Measurements from ENCODE around the gene ANGPT4.
"Not testable (repeated sequence)": the region's sequence is repeated elsewhere in the genome, so short reads cannot be mapped to it uniquely, and the experiment has no call there.

Gene ANGPT4

GRCh38 chr20:868279-868678, 47.9 kb downstream of the ANGPT4 start:
- Histone ChIP-seq H3K36me3 (no peaks in the 10 kb centered on the region), H3K4me2 (no peak overlapping the region), H3K9ac (no peak overlapping the region), H3K27ac (no peak overlapping the region), H4K20me1 (no peaks in the 10 kb centered on the region), H3K27me3 (no peaks in the 10 kb centered on the region), H3K4me1 (no peaks in the 10 kb centered on the region), H3K9me3 (no peaks in the 10 kb centered on the region), H3K4me3 (no peak overlapping the region)
- no peak for TF ChIP-seq Cebpa-rat (IDR thresholded peaks at IDR 0.05)

- no peak overlapping the region for H3K9ac ChIP-seq
- H3K36me3 ChIP-seq, result no peaks in the 10 kb centered on the region
- no peaks in the 10 kb centered on the region for H3K27me3 ChIP-seq
- no peak overlapping the region for H3K4me3 ChIP-seq
- H4K20me1 ChIP-seq, result 0 out of 2 replicates have a peak, but pooled peaks cover 6% of the 10 kb centered on the region
- TF ChIP-seq Cebpa-rat (IDR thresholded peaks at IDR 0.05), result no peak
- H3K4me2 ChIP-seq, result no peak overlapping the region
- peaks cover 3% of the 10 kb centered on the region for H3K4me1 ChIP-seq
- H3K9me3 ChIP-seq, result no peaks in the 10 kb centered on the region
- H3K27ac ChIP-seq, result no peak overlapping the region
These were observed 50.7 kb downstream of the ANGPT4 start for GRCh38 chr20:865440-865839.

GRCh38 chr20:860891-861290, 55.2 kb downstream of the ANGPT4 start:
- H3K9me3 ChIP-seq, result no peaks in the 10 kb centered on the region
- TF ChIP-seq Cebpa-rat (IDR thresholded peaks at IDR 0.05), result no peak
- no peak overlapping the region for H3K4me2 ChIP-seq
- no peak overlapping the region for H3K27ac ChIP-seq
- H4K20me1 ChIP-seq, result peaks cover 19% of the 10 kb centered on the region; the same call in 1 of the 2 replicates
- 0 out of 2 replicates have a peak, but pooled peaks cover 6% of the 10 kb centered on the region for H3K36me3 ChIP-seq
- H3K4me1 ChIP-seq, result peaks cover 30% of the 10 kb centered on the region
- no peaks in the 10 kb centered on the region for H3K27me3 ChIP-seq
- no peak overlapping the region for H3K9ac ChIP-seq
- H3K4me3 ChIP-seq, result no peak overlapping the region

- Histone ChIP-seq H3K9ac (no peak overlapping the region), H3K4me2 (peak overlapping the region; percentile 57), H3K9me3 (no peaks in the 10 kb centered on the region), H3K27me3 (no peaks in the 10 kb centered on the region), H3K4me3 (no peak overlapping the region), H3K27ac (no peak overlapping the region), H3K4me1 (peaks cover 41% of the 10 kb centered on the region), H3K36me3 (0 out of 2 replicates have a peak, but pooled peaks cover 6% of the 10 kb centered on the region), H4K20me1 (peaks cover 30% of the 10 kb centered on the region)
- no peak for TF ChIP-seq Cebpa-rat (IDR thresholded peaks at IDR 0.05)
These were observed 56.3 kb downstream of the ANGPT4 start for GRCh38 chr20:859751-860231.

GRCh38 chr20:858011-858410, 58.1 kb downstream of the ANGPT4 start:
- H4K20me1 ChIP-seq, result peaks cover 48% of the 10 kb centered on the region
- TF ChIP-seq Cebpa-rat (IDR thresholded peaks at IDR 0.05), result no peak
- 0 out of 2 replicates have a peak, but pooled peaks cover 13% of the 10 kb centered on the region for H3K36me3 ChIP-seq
- no peak overlapping the region for H3K4me3 ChIP-seq
- no peak overlapping the region for H3K9ac ChIP-seq
- peaks cover 55% of the 10 kb centered on the region for H3K4me1 ChIP-seq
- H3K9me3 ChIP-seq, result no peaks in the 10 kb centered on the region
- H3K4me2 ChIP-seq, result no peak overlapping the region
- H3K27ac ChIP-seq, result no peak overlapping the region
- no peaks in the 10 kb centered on the region for H3K27me3 ChIP-seq

GRCh38 chr20:856361-856775, 59.8 kb downstream of the ANGPT4 start:
- H3K36me3 ChIP-seq, result peaks cover 26% of the 10 kb centered on the region; the same call in 1 of the 2 replicates
- H3K9me3 ChIP-seq, result no peaks in the 10 kb centered on the region
- peaks cover 55% of the 10 kb centered on the region for H3K4me1 ChIP-seq
- H3K4me3 ChIP-seq, result no peak overlapping the region
- H3K4me2 ChIP-seq, result peak overlapping the region; percentile 51
- H4K20me1 ChIP-seq, result peaks cover 62% of the 10 kb centered on the region
- no peak overlapping the region for H3K9ac ChIP-seq
- no peak for TF ChIP-seq Cebpa-rat (IDR thresholded peaks at IDR 0.05)
- no peaks in the 10 kb centered on the region for H3K27me3 ChIP-seq
- H3K27ac ChIP-seq, result no peak overlapping the region

GRCh38 chr20:855466-856360, 60.4 kb downstream of the ANGPT4 start:
- Histone ChIP-seq H3K4me3 (no peak overlapping the region), H3K27ac (no peak overlapping the region), H3K9ac (no peak overlapping the region), H3K4me2 (peak overlapping the region; percentile 51), H3K27me3 (no peaks in the 10 kb centered on the region), H3K9me3 (no peaks in the 10 kb centered on the region), H3K36me3 (peaks cover 29% of the 10 kb centered on the region; the same call in 1 of the 2 replicates), H3K4me1 (peaks cover 55% of the 10 kb centered on the region), H4K20me1 (peaks cover 62% of the 10 kb centered on the region)
- no peak for TF ChIP-seq Cebpa-rat (IDR thresholded peaks at IDR 0.05)

- Histone ChIP-seq H4K20me1 (peaks cover 55% of the 10 kb centered on the region), H3K36me3 (peaks cover 29% of the 10 kb centered on the region; the same call in 1 of the 2 replicates), H3K27me3 (no peaks in the 10 kb centered on the region), H3K4me3 (no peak overlapping the region), H3K9ac (peak overlapping the region; percentile 38; the same call in 1 of the 2 replicates), H3K9me3 (no peaks in the 10 kb centered on the region), H3K4me1 (peaks cover 44% of the 10 kb centered on the region), H3K27ac (peak overlapping the region; percentile 62), H3K4me2 (peak overlapping the region; percentile 51)
- TF ChIP-seq Cebpa-rat (IDR thresholded peaks at IDR 0.05), result no peak
These were observed 61.5 kb downstream of the ANGPT4 start for GRCh38 chr20:854601-855000.

GRCh38 chr20:853406-853996, 62.6 kb downstream of the ANGPT4 start:
- H3K4me2 ChIP-seq, result no peak overlapping the region
- H3K9me3 ChIP-seq, result no peaks in the 10 kb centered on the region
- H3K4me3 ChIP-seq, result no peak overlapping the region
- H3K4me1 ChIP-seq, result peaks cover 38% of the 10 kb centered on the region
- H3K9ac ChIP-seq, result no peak overlapping the region
- no peak for TF ChIP-seq Cebpa-rat (IDR thresholded peaks at IDR 0.05)
- H3K27me3 ChIP-seq, result no peaks in the 10 kb centered on the region
- no peak overlapping the region for H3K27ac ChIP-seq
- peaks cover 29% of the 10 kb centered on the region; the same call in 1 of the 2 replicates for H3K36me3 ChIP-seq
- H4K20me1 ChIP-seq, result peaks cover 59% of the 10 kb centered on the region

GRCh38 chr20:848731-849130, 67.4 kb downstream of the ANGPT4 start:
- Histone ChIP-seq H3K4me2 (peak overlapping the region; percentile 99), H3K4me3 (peak overlapping the region; percentile 87; the same call in 1 of the 2 replicates), H3K27ac (peak overlapping the region; percentile 80; the same call in 1 of the 2 replicates), H4K20me1 (peaks cover 62% of the 10 kb centered on the region), H3K4me1 (peaks cover 42% of the 10 kb centered on the region), H3K36me3 (peaks cover 19% of the 10 kb centered on the region; the same call in 1 of the 2 replicates)
- not testable (repeated sequence) for H3K9ac ChIP-seq, H3K9me3 ChIP-seq, H3K27me3 ChIP-seq
